Kidney epithelial cell (primary cell): ENCODE results near the gene DOC2B. TPM values are rescaled to one million over a fixed set of nuclear protein-coding genes. Genes with fewer than 3 reads are reported as not detected.

ENCODE experiments used
- DNase-seq: peaks from one replicate; pipeline ENCODE4 v3.0.0-alpha.2; 2010; ENCODE audit warnings: low read depth
- H3K27me3 ChIP-seq: 2 replicates; pipeline ENCODE4 v1.6.0; 2011; ENCODE audit warnings: low read length; ENCODE audit not compliant: control insufficient read depth, insufficient read depth
- H3K36me3 ChIP-seq: 2 replicates; pipeline ENCODE4 v1.5.1; 2011; ENCODE audit warnings: low read length; ENCODE audit not compliant: control insufficient read depth, insufficient read depth
- H3K4me3 ChIP-seq: 2 replicates; pipeline ENCODE4 v1.5.1; 2011; ENCODE audit warnings: low read depth, mild to moderate bottlenecking, control low read depth, low read length
- CTCF ChIP-seq: IDR thresholded peaks from 2 replicates; pipeline ENCODE4 v1.5.1; 2011; ENCODE audit warnings: mild to moderate bottlenecking, moderate library complexity, low read length, control low read depth, inconsistent platforms; ENCODE audit not compliant: insufficient read depth, poor library complexity, severe bottlenecking
- total RNA-seq: library from RNA; depleted of rRNA; stranded (reverse); fragments of >200 nt; gene quantifications from 2 replicates; pipeline ENCODE4 v1.2.3, GENCODE V29; 2015

The DOC2B gene
- total RNA-seq, 1 donor from 2014 or later: 38.1 TPM

- Histone ChIP-seq H3K4me3 (no peak overlapping the region), H3K36me3 (peaks cover 2% of the 10 kb centered on the region), H3K27me3 (no peaks in the 10 kb centered on the region)
- TF ChIP-seq CTCF: no peak
- no peak for DNase-seq
Observed at GRCh38 chr17:157901-158300, 23.5 kb downstream of the DOC2B start.

- no peaks in the 10 kb centered on the region for H3K27me3 ChIP-seq
- DNase-seq: no peak
- H3K36me3 ChIP-seq: peaks cover 2% of the 10 kb centered on the region
- no peak for TF ChIP-seq CTCF
- H3K4me3 ChIP-seq: no peak overlapping the region
Observed at GRCh38 chr17:156946-157345, 24.5 kb downstream of the DOC2B start.

- no peaks in the 10 kb centered on the region for H3K27me3 ChIP-seq
- no peak overlapping the region for H3K4me3 ChIP-seq
- DNase-seq: no peak
- H3K36me3 ChIP-seq: peaks cover 3% of the 10 kb centered on the region
- TF ChIP-seq CTCF: no peak
Observed at GRCh38 chr17:156094-156621, 25.3 kb downstream of the DOC2B start.

- Histone ChIP-seq H3K4me3 (no peak overlapping the region), H3K27me3 (no peaks in the 10 kb centered on the region), H3K36me3 (peaks cover 3% of the 10 kb centered on the region)
- no peak for TF ChIP-seq CTCF
- no peak for DNase-seq
Observed at GRCh38 chr17:155576-155975, 25.9 kb downstream of the DOC2B start.

- no peak for TF ChIP-seq CTCF
- no peak for DNase-seq
- no peaks in the 10 kb centered on the region for H3K27me3 ChIP-seq
Observed at GRCh38 chr17:153851-154250, 27.6 kb downstream of the DOC2B start.

GRCh38 chr17:152860-153420 lies 28.5 kb downstream of the DOC2B start:
- peaks cover 6% of the 10 kb centered on the region for H3K36me3 ChIP-seq
- H3K27me3 ChIP-seq: no peaks in the 10 kb centered on the region
- DNase-seq: no peak
- no peak overlapping the region for H3K4me3 ChIP-seq
- TF ChIP-seq CTCF: no peak

More at GRCh38 chr17:153851-154250, 27.6 kb downstream of the DOC2B start:
- peaks cover 6% of the 10 kb centered on the region for H3K36me3 ChIP-seq
- H3K4me3 ChIP-seq: no peak overlapping the region
